HL-60 (cell line): ENCODE results near the gene LPIN1.

Source experiments
- POLR2AphosphoS5 ChIP-seq: IDR thresholded peaks from 2 replicates; pipeline ENCODE4 v1.6.1; 2012; ENCODE audit warnings: low read depth
- SPI1 ChIP-seq: IDR thresholded peaks from 2 replicates; pipeline ENCODE4 v1.6.1; 2012; ENCODE audit warnings: low read depth, mild to moderate bottlenecking, borderline replicate concordance
- TF ChIP-seq, protein P1 (sequence below): IDR thresholded peaks from one replicate; pipeline ENCODE4 v1.5.1; 2011; ENCODE audit warnings: low read length, control low read depth, inconsistent platforms; ENCODE audit not compliant: insufficient read depth
- TF ChIP-seq, protein P2 (sequence below): IDR thresholded peaks from 2 replicates; pipeline ENCODE4 v1.6.1; 2012; ENCODE audit warnings: low read depth; ENCODE audit not compliant: insufficient replicate concordance

DNA sequence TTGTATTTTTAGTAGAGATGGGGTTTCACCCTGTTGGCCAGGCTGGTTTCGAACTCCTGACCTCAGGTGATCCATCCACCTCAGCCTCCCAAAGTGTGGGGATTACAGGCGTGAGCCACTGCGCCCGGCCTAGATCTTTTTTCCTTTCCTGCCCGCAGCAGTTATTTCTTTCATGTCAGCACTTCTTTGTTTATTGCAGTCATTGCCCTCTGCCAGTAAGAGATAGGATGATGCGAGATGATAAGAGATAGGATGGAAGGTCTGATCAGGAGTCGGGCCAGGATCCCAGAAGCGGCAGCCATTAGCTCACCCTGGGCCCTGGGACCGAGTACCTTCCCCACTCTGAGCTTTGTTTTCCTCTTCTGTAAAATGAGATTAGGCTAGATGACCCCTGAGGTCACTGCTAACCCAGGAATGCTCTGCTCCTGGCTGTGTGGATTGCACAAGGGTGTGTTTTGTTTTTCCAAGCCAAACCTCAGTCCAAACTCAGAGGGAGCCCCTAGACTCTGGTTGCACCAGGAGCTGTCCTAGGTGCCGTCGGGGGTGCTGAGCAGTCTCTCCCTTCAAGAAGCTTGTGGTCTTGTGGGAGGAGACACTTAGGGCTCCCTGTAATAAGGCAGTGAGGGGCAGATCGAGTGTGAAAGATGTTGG is 63.3 kb downstream of the LPIN1 start:
- TF ChIP-seq, protein P1, sequence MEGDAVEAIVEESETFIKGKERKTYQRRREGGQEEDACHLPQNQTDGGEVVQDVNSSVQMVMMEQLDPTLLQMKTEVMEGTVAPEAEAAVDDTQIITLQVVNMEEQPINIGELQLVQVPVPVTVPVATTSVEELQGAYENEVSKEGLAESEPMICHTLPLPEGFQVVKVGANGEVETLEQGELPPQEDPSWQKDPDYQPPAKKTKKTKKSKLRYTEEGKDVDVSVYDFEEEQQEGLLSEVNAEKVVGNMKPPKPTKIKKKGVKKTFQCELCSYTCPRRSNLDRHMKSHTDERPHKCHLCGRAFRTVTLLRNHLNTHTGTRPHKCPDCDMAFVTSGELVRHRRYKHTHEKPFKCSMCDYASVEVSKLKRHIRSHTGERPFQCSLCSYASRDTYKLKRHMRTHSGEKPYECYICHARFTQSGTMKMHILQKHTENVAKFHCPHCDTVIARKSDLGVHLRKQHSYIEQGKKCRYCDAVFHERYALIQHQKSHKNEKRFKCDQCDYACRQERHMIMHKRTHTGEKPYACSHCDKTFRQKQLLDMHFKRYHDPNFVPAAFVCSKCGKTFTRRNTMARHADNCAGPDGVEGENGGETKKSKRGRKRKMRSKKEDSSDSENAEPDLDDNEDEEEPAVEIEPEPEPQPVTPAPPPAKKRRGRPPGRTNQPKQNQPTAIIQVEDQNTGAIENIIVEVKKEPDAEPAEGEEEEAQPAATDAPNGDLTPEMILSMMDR: no peak
- TF ChIP-seq, protein P2, sequence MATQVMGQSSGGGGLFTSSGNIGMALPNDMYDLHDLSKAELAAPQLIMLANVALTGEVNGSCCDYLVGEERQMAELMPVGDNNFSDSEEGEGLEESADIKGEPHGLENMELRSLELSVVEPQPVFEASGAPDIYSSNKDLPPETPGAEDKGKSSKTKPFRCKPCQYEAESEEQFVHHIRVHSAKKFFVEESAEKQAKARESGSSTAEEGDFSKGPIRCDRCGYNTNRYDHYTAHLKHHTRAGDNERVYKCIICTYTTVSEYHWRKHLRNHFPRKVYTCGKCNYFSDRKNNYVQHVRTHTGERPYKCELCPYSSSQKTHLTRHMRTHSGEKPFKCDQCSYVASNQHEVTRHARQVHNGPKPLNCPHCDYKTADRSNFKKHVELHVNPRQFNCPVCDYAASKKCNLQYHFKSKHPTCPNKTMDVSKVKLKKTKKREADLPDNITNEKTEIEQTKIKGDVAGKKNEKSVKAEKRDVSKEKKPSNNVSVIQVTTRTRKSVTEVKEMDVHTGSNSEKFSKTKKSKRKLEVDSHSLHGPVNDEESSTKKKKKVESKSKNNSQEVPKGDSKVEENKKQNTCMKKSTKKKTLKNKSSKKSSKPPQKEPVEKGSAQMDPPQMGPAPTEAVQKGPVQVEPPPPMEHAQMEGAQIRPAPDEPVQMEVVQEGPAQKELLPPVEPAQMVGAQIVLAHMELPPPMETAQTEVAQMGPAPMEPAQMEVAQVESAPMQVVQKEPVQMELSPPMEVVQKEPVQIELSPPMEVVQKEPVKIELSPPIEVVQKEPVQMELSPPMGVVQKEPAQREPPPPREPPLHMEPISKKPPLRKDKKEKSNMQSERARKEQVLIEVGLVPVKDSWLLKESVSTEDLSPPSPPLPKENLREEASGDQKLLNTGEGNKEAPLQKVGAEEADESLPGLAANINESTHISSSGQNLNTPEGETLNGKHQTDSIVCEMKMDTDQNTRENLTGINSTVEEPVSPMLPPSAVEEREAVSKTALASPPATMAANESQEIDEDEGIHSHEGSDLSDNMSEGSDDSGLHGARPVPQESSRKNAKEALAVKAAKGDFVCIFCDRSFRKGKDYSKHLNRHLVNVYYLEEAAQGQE: peak; percentile 83
- TF ChIP-seq SPI1 (no peak), POLR2AphosphoS5 (no peak)
